Measurements from ENCODE around the gene SPO11. TPM values are rescaled to one million over a fixed set of nuclear protein-coding genes. Genes with fewer than 3 reads are reported as not detected.

The SPO11 gene
- total and polyA plus RNA-seq, 10 of the 15 experiments (the other 5 are each of a cell fraction or from before 2014, with no cell fraction given): not detected

DNA sequence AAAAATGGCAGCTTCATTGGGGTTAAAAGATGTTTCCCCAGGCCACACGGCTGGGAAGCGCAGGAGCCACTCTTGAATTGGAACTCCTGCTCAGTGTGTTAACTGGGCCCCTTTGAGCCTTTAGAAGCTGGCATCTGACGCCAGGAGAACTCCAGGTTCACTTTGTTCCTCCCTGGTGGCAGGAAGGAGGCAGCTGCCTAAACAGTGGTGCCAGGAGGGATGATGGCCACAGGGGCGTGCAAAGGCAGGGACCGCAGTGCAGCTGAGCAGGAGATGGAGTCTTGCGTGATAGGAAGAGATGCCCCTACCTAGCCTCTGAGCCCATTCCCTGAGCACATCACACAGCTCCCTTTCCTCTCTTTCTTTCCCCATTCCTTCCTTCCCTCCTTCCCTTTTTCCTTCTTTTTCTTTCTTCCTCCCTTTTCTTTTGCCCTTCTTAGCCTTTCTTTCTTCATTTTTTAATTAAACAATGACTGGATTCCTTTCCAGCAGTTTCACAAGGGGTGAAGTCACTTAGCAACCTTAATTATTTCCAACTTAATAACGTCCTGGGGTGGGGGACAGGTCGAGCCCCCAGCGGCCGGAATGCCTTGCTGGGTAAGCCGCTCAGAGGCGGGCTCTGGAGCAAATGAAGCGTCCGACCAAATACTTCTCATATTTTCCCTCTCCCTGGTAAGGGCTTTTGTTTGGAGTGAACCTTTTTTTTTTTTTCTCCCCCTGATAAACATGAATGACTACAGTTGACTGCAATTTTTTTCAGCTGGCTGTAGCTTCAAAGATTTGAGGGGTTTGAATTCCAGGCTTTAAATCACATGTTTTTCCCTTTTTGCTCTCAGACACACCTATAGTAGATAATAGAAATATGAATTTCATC lies 42.4 kb upstream of the SPO11 start (continued):
- TF ChIP-seq ZBTB4 (CRISPR knock-in tag; IDR thresholded peaks at IDR 0.05) (no peak), FOS (IDR thresholded peaks at IDR 0.05; ENCODE audit: borderline replicate concordance, extremely low read depth, insufficient read length) (no peak), BHLHE40 (IDR thresholded peaks at IDR 0.05; ENCODE audit: borderline replicate concordance in 1 of 2, low read depth in 2 of 2, low read length in 1 of 2) (no peak), MEF2A (IDR thresholded peaks at IDR 0.05; ENCODE audit: insufficient read depth, low read depth, low read length) (no peak), MYC (IDR thresholded peaks at IDR 0.05; ENCODE audit: insufficient read depth, insufficient read length, insufficient replicate concordance, low read length, severe bottlenecking) (no peak)
- TF ChIP-seq, protein P1, sequence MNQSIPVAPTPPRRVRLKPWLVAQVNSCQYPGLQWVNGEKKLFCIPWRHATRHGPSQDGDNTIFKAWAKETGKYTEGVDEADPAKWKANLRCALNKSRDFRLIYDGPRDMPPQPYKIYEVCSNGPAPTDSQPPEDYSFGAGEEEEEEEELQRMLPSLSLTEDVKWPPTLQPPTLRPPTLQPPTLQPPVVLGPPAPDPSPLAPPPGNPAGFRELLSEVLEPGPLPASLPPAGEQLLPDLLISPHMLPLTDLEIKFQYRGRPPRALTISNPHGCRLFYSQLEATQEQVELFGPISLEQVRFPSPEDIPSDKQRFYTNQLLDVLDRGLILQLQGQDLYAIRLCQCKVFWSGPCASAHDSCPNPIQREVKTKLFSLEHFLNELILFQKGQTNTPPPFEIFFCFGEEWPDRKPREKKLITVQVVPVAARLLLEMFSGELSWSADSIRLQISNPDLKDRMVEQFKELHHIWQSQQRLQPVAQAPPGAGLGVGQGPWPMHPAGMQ (IDR thresholded peaks at IDR 0.05; ENCODE audit: borderline replicate concordance): no peak

All from GM12878 (cell line).